ENCODE results near the gene PHYHD1.
"Not testable (repeated sequence)": the region's sequence is repeated elsewhere in the genome, so short reads cannot be mapped to it uniquely, and the experiment has no call there.

PHYHD1 gene

GRCh38 chr9:128919402-128920089, 1.2 kb upstream of the PHYHD1 start:
- no peak for DNase-seq (ENCODE audit: low read depth in 2 of 2, low spot score in 1 of 2)

GRCh38 chr9:128921881-128922763, 1.3 kb downstream of the PHYHD1 start:
- DNase-seq (ENCODE audit: low read depth in 2 of 2, low spot score in 1 of 2), result no peak

GRCh38 chr9:128923493-128923883, 2.7 kb downstream of the PHYHD1 start:
- DNase-seq (ENCODE audit: low read depth in 2 of 2, low spot score in 1 of 2), result no peak

- DNase-seq (ENCODE audit: low read depth in 2 of 2, low spot score in 1 of 2), result peak in 1 of 2 donors; percentile 17
Measured at GRCh38 chr9:128927731-128928411, 7.1 kb downstream of the PHYHD1 start.

- no peak for DNase-seq (ENCODE audit: low read depth in 2 of 2, low spot score in 1 of 2)
Measured at GRCh38 chr9:128928624-128929023, 7.8 kb downstream of the PHYHD1 start.

GRCh38 chr9:128929560-128929959, 8.8 kb downstream of the PHYHD1 start:
- no peak for DNase-seq (ENCODE audit: low read depth in 2 of 2, low spot score in 1 of 2)

GRCh38 chr9:128933731-128934130, 12.9 kb downstream of the PHYHD1 start:
- DNase-seq (ENCODE audit: low read depth in 2 of 2, low spot score in 1 of 2), result no peak

GRCh38 chr9:128936171-128936865, 15.5 kb downstream of the PHYHD1 start:
- DNase-seq (ENCODE audit: low read depth in 2 of 2, low spot score in 1 of 2), result no peak

- no peak for DNase-seq (ENCODE audit: low read depth in 2 of 2, low spot score in 1 of 2)
Measured at GRCh38 chr9:128937310-128938165, 16.8 kb downstream of the PHYHD1 start.

GRCh38 chr9:128940271-128940921, 19.6 kb downstream of the PHYHD1 start:
- DNase-seq (ENCODE audit: low read depth in 2 of 2, low spot score in 1 of 2), result no peak

GRCh38 chr9:128940946-128941755, 20.4 kb downstream of the PHYHD1 start:
- no peak for DNase-seq (ENCODE audit: low read depth in 2 of 2, low spot score in 1 of 2)

- DNase-seq (ENCODE audit: low read depth in 2 of 2, low spot score in 1 of 2), result no peak
Measured at GRCh38 chr9:128943832-128944620, 23.2 kb downstream of the PHYHD1 start.

- not testable (repeated sequence) for DNase-seq (ENCODE audit: low read depth in 2 of 2, low spot score in 1 of 2)
Measured at GRCh38 chr9:128944966-128945365, 24.2 kb downstream of the PHYHD1 start.

- DNase-seq (ENCODE audit: low read depth in 2 of 2, low spot score in 1 of 2), result no peak
Measured at GRCh38 chr9:128945798-128946501, 25.2 kb downstream of the PHYHD1 start.

GRCh38 chr9:128946571-128947276, 25.9 kb downstream of the PHYHD1 start:
- no peak for DNase-seq (ENCODE audit: low read depth in 2 of 2, low spot score in 1 of 2)

GRCh38 chr9:128947277-128947526, 26.4 kb downstream of the PHYHD1 start:
- no peak for DNase-seq (ENCODE audit: low read depth in 2 of 2, low spot score in 1 of 2)

All from stimulated activated CD8-positive, alpha-beta memory T cell treated with anti-CD3 and anti-CD28 coated beads, Interleukin-4, amount 100 ng/mL, for 1 hour (primary cell).